K562 (cell line): ENCODE results near the gene TRIM4. TPM values are rescaled to one million over a fixed set of nuclear protein-coding genes. Genes with fewer than 3 reads are reported as not detected.

Experiments used
- ARID2 ChIP-seq: fragments of 450-650 bp; IDR thresholded peaks from 2 replicates; pipeline ENCODE4 v1.6.1; 2017; ENCODE audit warnings: antibody characterized with exemption, mild to moderate bottlenecking
- KAT7 ChIP-seq: sonication (generic); formaldehyde crosslinking; IDR thresholded peaks from 2 replicates; pipeline ENCODE4 v1.8.0; 2022; ENCODE audit warnings: missing genetic modification reagents, mild to moderate bottlenecking, borderline replicate concordance
- KLF10 ChIP-seq: fragments of 250-450 bp; sonication (Bioruptor Pico); IDR thresholded peaks from 2 replicates; pipeline ENCODE4 v1.6.1; 2021; ENCODE audit warnings: matching md5 sums
- MCM2 ChIP-seq: fragments of 450-650 bp; IDR thresholded peaks from 2 replicates; pipeline ENCODE4 v1.6.1; 2017; ENCODE audit warnings: low read depth, mild to moderate bottlenecking
- NUFIP1 ChIP-seq: fragments of 450-650 bp; IDR thresholded peaks from 2 replicates; pipeline ENCODE4 v1.6.1; 2018; ENCODE audit not compliant: partially characterized antibody
- PHB2 ChIP-seq: fragments of 450-650 bp; IDR thresholded peaks from 2 replicates; pipeline ENCODE4 v1.6.1; 2017; ENCODE audit warnings: low read depth
- PRMT5 ChIP-seq: sonication (generic); formaldehyde crosslinking; IDR thresholded peaks from 2 replicates; pipeline ENCODE4 v1.5.0; 2020; ENCODE audit warnings: missing genetic modification reagents
- SIN3A ChIP-seq, 2 experiments: fragments of 150-350 bp in 1 of 2; IDR thresholded peaks; 2 replicates each; pipeline ENCODE4 v1.6.1; 2011 to 2016; ENCODE audit warnings: borderline replicate concordance in 2 of 2, low read depth in 2 of 2, low read length in 2 of 2, mild to moderate bottlenecking in 2 of 2, moderate library complexity in 2 of 2; ENCODE audit not compliant: control insufficient read depth in 1 of 2
- ZNF384 ChIP-seq: IDR thresholded peaks from 2 replicates; pipeline ENCODE4 v1.6.1; 2012; ENCODE audit warnings: low read depth, low read length, improper control_type of control experiment
- ZNF764 ChIP-seq: fragments of 250-450 bp; sonication (Bioruptor Pico); IDR thresholded peaks from 2 replicates; pipeline ENCODE4 v1.4.0; 2020; ENCODE audit warnings: low read depth, mild to moderate bottlenecking, moderate library complexity
- polyA plus RNA-seq, 8 experiments: library from polyadenylated mRNA; depleted of rRNA in 4 of 8; stranded (reverse) in 5 of 8; unstranded in 3 of 8; fragments of >200 nt; fragmentation: Nextera tagmentation in 2 of 8; fragmentation: Illumina TruSeq in 1 of 8; extraction: Ambion mirVana in 2 of 8; extraction: Trizol in 1 of 8; gene quantifications; 2 replicates each; pipeline versions ENCODE4 v1.2.1 to v1.2.3, GENCODE V29; 2011 to 2014; ENCODE audit warnings: inconsistent platforms in 1 of 8, missing spikeins in 1 of 8
- total RNA-seq, 7 experiments: library from RNA; depleted of rRNA in 6 of 7; stranded (reverse); fragments of >200 nt in 6 of 7; fragmentation: Illumina TruSeq in 2 of 7; extraction: Trizol in 2 of 7; gene quantifications; 2 replicates each; pipeline versions ENCODE4 v1.2.1 to v1.2.3, GENCODE V29; 2011 to 2021; ENCODE audit warnings: low replicate concordance in 1 of 7
- TF ChIP-seq, protein P1 (sequence below): fragments of 450-650 bp; formaldehyde crosslinking; IDR thresholded peaks from 2 replicates; pipeline ENCODE4 v1.4.0; 2022; ENCODE audit warnings: missing genetic modification characterization
- TF ChIP-seq, protein P2 (sequence below): IDR thresholded peaks from 2 replicates; pipeline ENCODE4 v1.6.1; 2012; ENCODE audit warnings: low read depth, low read length, improper control_type of control experiment, borderline replicate concordance
- TF ChIP-seq, protein P3 (sequence below): fragments of 200-800 bp; sonication (Bioruptor generic); IDR thresholded peaks from 2 replicates; pipeline ENCODE4 v1.6.1; 2016; ENCODE audit warnings: missing genetic modification characterization, missing compliant biosample characterization
- TF ChIP-seq, protein P4 (sequence below): fragments of 450-650 bp; IDR thresholded peaks from 2 replicates; pipeline ENCODE4 v1.6.1; 2018; ENCODE audit not compliant: partially characterized antibody

TRIM4 gene
- total and polyA plus RNA-seq, 9 of the 15 experiments (the other 6 are each of a cell fraction or from before 2014, with no cell fraction given), result 6.2 to 28.3 (median 22.4) TPM

DNA sequence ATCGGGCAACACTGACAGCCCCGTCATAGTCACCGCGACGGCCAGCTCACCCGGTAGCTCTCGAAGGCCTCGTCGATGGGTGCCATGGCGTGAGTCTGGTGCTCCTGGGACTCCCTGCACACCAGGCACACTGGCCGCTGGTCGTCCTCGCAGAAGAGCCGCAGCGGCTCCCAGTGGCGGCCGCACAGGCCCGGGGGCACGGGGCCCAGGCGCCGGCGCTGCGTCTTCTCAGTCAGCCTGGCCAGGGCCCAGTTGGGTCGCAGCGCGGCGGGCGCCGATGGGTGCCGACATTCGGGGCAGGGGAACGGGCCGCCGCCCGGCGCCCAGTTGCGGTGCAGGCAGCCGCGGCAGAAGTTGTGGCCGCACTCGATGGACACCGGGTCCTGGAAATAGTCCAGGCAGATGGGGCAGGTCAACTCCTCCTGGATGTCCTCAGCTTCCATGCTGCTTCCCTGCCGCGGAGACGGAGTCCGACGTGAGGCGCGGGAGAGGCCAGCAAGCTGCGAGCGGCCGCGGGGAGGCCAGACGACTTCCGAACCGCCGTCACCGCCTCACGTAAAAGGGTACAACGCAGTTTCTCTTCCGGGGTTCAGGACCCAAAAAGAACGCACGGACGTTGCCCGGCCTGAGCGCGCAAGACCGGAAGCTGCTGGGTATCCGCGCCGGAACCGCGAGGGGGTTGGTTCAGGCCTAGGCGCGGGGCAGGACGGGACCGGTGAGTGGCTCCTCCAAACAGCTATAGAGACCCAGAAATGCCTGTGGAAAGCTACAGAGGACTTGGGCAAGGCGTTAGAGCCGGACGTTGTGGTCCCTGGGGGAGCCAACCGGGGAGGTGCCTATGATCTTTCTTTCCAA is at the start of gene TRIM4 (continued):
- TF ChIP-seq, protein P1, sequence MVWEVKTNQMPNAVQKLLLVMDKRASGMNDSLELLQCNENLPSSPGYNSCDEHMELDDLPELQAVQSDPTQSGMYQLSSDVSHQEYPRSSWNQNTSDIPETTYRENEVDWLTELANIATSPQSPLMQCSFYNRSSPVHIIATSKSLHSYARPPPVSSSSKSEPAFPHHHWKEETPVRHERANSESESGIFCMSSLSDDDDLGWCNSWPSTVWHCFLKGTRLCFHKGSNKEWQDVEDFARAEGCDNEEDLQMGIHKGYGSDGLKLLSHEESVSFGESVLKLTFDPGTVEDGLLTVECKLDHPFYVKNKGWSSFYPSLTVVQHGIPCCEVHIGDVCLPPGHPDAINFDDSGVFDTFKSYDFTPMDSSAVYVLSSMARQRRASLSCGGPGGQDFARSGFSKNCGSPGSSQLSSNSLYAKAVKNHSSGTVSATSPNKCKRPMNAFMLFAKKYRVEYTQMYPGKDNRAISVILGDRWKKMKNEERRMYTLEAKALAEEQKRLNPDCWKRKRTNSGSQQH (CRISPR knock-in tag), result peak; percentile 60; the same call in 1 of the 2 replicates
- peak; percentile 95 for TF ChIP-seq KAT7 (CRISPR knock-in tag)
- TF ChIP-seq, protein P2, sequence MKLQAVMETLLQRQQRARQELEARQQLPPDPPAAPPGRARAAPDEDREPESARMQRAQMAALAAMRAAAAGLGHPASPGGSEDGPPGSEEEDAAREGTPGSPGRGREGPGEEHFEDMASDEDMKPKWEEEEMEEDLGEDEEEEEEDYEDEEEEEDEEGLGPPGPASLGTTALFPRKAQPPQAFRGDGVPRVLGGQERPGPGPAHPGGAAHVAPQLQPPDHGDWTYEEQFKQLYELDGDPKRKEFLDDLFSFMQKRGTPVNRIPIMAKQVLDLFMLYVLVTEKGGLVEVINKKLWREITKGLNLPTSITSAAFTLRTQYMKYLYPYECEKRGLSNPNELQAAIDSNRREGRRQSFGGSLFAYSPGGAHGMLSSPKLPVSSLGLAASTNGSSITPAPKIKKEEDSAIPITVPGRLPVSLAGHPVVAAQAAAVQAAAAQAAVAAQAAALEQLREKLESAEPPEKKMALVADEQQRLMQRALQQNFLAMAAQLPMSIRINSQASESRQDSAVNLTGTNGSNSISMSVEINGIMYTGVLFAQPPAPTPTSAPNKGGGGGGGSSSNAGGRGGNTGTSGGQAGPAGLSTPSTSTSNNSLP, result no peak
- no peak for TF ChIP-seq KLF10 (CRISPR knock-in tag)
- TF ChIP-seq, protein P3, sequence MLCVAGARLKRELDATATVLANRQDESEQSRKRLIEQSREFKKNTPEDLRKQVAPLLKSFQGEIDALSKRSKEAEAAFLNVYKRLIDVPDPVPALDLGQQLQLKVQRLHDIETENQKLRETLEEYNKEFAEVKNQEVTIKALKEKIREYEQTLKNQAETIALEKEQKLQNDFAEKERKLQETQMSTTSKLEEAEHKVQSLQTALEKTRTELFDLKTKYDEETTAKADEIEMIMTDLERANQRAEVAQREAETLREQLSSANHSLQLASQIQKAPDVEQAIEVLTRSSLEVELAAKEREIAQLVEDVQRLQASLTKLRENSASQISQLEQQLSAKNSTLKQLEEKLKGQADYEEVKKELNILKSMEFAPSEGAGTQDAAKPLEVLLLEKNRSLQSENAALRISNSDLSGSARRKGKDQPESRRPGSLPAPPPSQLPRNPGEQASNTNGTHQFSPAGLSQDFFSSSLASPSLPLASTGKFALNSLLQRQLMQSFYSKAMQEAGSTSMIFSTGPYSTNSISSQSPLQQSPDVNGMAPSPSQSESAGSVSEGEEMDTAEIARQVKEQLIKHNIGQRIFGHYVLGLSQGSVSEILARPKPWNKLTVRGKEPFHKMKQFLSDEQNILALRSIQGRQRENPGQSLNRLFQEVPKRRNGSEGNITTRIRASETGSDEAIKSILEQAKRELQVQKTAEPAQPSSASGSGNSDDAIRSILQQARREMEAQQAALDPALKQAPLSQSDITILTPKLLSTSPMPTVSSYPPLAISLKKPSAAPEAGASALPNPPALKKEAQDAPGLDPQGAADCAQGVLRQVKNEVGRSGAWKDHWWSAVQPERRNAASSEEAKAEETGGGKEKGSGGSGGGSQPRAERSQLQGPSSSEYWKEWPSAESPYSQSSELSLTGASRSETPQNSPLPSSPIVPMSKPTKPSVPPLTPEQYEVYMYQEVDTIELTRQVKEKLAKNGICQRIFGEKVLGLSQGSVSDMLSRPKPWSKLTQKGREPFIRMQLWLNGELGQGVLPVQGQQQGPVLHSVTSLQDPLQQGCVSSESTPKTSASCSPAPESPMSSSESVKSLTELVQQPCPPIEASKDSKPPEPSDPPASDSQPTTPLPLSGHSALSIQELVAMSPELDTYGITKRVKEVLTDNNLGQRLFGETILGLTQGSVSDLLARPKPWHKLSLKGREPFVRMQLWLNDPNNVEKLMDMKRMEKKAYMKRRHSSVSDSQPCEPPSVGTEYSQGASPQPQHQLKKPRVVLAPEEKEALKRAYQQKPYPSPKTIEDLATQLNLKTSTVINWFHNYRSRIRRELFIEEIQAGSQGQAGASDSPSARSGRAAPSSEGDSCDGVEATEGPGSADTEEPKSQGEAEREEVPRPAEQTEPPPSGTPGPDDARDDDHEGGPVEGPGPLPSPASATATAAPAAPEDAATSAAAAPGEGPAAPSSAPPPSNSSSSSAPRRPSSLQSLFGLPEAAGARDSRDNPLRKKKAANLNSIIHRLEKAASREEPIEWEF (CRISPR knock-in tag), result no peak; the same call in 1 of the 2 replicates
- TF ChIP-seq ZNF384, result no peak
- TF ChIP-seq SIN3A (IDR thresholded peaks at IDR 0.05; ENCODE audit: borderline replicate concordance in 2 of 2, control insufficient read depth in 1 of 2, low read depth in 2 of 2, low read length in 2 of 2), result peak; percentile 63 to 69; a peak in 3 of 4 replicates
- no peak for TF ChIP-seq PRMT5 (CRISPR knock-in tag)
- 0 out of 2 replicates have a peak, but pooled peaks have one; percentile 66 for TF ChIP-seq ZNF764 (CRISPR knock-in tag)
- TF ChIP-seq, protein P4, sequence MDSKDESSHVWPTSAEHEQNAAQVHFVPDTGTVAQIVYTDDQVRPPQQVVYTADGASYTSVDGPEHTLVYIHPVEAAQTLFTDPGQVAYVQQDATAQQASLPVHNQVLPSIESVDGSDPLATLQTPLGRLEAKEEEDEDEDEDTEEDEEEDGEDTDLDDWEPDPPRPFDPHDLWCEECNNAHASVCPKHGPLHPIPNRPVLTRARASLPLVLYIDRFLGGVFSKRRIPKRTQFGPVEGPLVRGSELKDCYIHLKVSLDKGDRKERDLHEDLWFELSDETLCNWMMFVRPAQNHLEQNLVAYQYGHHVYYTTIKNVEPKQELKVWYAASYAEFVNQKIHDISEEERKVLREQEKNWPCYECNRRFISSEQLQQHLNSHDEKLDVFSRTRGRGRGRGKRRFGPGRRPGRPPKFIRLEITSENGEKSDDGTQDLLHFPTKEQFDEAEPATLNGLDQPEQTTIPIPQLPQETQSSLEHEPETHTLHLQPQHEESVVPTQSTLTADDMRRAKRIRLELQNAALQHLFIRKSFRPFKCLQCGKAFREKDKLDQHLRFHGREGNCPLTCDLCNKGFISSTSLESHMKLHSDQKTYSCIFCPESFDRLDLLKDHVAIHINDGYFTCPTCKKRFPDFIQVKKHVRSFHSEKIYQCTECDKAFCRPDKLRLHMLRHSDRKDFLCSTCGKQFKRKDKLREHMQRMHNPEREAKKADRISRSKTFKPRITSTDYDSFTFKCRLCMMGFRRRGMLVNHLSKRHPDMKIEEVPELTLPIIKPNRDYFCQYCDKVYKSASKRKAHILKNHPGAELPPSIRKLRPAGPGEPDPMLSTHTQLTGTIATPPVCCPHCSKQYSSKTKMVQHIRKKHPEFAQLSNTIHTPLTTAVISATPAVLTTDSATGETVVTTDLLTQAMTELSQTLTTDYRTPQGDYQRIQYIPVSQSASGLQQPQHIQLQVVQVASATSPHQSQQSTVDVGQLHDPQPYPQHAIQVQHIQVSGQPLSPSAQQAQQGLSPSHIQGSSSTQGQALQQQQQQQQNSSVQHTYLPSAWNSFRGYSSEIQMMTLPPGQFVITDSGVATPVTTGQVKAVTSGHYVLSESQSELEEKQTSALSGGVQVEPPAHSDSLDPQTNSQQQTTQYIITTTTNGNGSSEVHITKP, result peak; percentile 44
- TF ChIP-seq ARID2, result no peak
- TF ChIP-seq PHB2, result no peak
- TF ChIP-seq MCM2, result no peak
- TF ChIP-seq NUFIP1, result no peak
